NCI-H2171 (cell line): ENCODE results near the gene CHRNA4.

Experiments used
- DNase-seq: peaks from one replicate; lab custom pipeline; 2025; lab: John Stamatoyannopoulos, UW

Gene CHRNA4

GRCh38 chr20:63360850-63361518 lies at the start of gene CHRNA4:
Gene CHRNA4, minus strand, starts transcription at chr20:63361349. Its CDS starts 184 bp downstream, at chr20:63361165.
- DNase-seq, result peak; percentile 63

- peak; percentile 73 for DNase-seq
Measured at GRCh38 chr20:63409834-63410435, 48.8 kb upstream of the CHRNA4 start.

- DNase-seq, result peak; percentile 78
Measured at GRCh38 chr20:63409066-63409833, 48.1 kb upstream of the CHRNA4 start.

GRCh38 chr20:63408684-63409046 lies 47.5 kb upstream of the CHRNA4 start:
- no peak for DNase-seq

GRCh38 chr20:63407928-63408683 lies 47.0 kb upstream of the CHRNA4 start:
- DNase-seq, result no peak

GRCh38 chr20:63406617-63407245 lies 45.6 kb upstream of the CHRNA4 start:
- DNase-seq, result no peak

GRCh38 chr20:63406011-63406410 lies 44.9 kb upstream of the CHRNA4 start:
- no peak for DNase-seq

GRCh38 chr20:63405102-63405730 lies 44.1 kb upstream of the CHRNA4 start:
- no peak for DNase-seq

GRCh38 chr20:63404129-63405085 lies 43.3 kb upstream of the CHRNA4 start:
- DNase-seq, result peak; percentile 95

GRCh38 chr20:63403403-63404105 lies 42.4 kb upstream of the CHRNA4 start:
- DNase-seq, result no peak

GRCh38 chr20:63402860-63403220 lies 41.7 kb upstream of the CHRNA4 start:
- peak; percentile 66 for DNase-seq

- DNase-seq, result no peak
Measured at GRCh38 chr20:63402181-63402859, 41.2 kb upstream of the CHRNA4 start.

GRCh38 chr20:63401384-63402110 lies 40.4 kb upstream of the CHRNA4 start:
- no peak for DNase-seq

- no peak for DNase-seq
Measured at GRCh38 chr20:63400486-63401210, 39.5 kb upstream of the CHRNA4 start.

GRCh38 chr20:63399596-63400375 lies 38.6 kb upstream of the CHRNA4 start:
- DNase-seq, result no peak

- DNase-seq, result no peak
Measured at GRCh38 chr20:63398744-63399514, 37.8 kb upstream of the CHRNA4 start.
